H9 (cell line): ENCODE measurements around the gene ING5. TPM values are rescaled to one million over a fixed set of nuclear protein-coding genes. Genes with fewer than 3 reads are reported as not detected.

Experiments
- DNase-seq: peaks from one replicate; pipeline ENCODE4 v3.0.0-alpha.2; 2017
- H2AFZ ChIP-seq: one replicate; pipeline ENCODE4 v1.6.1; 2013; ENCODE audit warnings: mild to moderate bottlenecking, low read length, control low read depth, moderate library complexity
- H2AK5ac ChIP-seq: 2 replicates; pipeline ENCODE4 v1.6.1; 2013; ENCODE audit warnings: low read length, control low read depth, mixed read lengths; ENCODE audit not compliant: insufficient read length
- H2BK120ac ChIP-seq: one replicate; pipeline ENCODE4 v1.6.1; 2013; ENCODE audit warnings: low read depth, mild to moderate bottlenecking, low read length, control low read depth, inconsistent platforms; ENCODE audit not compliant: poor library complexity, severe bottlenecking
- H2BK12ac ChIP-seq: 2 replicates; pipeline ENCODE4 v1.6.1; 2013; ENCODE audit warnings: low read length, control low read depth, mixed read lengths, low read depth; ENCODE audit not compliant: insufficient read length
- H2BK15ac ChIP-seq: 2 replicates; pipeline ENCODE4 v1.6.1; 2013; ENCODE audit warnings: low read depth, low read length, control low read depth
- H2BK20ac ChIP-seq: one replicate; pipeline ENCODE4 v1.6.1; 2013; ENCODE audit warnings: low read depth, mild to moderate bottlenecking, low read length, control low read depth, inconsistent platforms; ENCODE audit not compliant: poor library complexity, severe bottlenecking
- H2BK5ac ChIP-seq: 2 replicates; pipeline ENCODE4 v1.6.1; 2013; ENCODE audit warnings: low read length, control low read depth, mixed read lengths; ENCODE audit not compliant: insufficient read length
- H3K14ac ChIP-seq: 2 replicates; pipeline ENCODE4 v1.6.1; 2013; ENCODE audit warnings: low read length, control low read depth; ENCODE audit not compliant: insufficient read depth
- H3K18ac ChIP-seq: 2 replicates; pipeline ENCODE4 v1.6.1; 2013; ENCODE audit warnings: low read depth, mild to moderate bottlenecking, mixed read lengths, low read length, control low read depth; ENCODE audit not compliant: insufficient read length
- H3K23ac ChIP-seq: 2 replicates; pipeline ENCODE4 v1.6.1; 2013; ENCODE audit warnings: low read length, control low read depth, mixed read lengths, low read depth; ENCODE audit not compliant: insufficient read length
- H3K23me2 ChIP-seq: 2 replicates; pipeline ENCODE4 v1.6.1; 2013; ENCODE audit warnings: low read depth, mild to moderate bottlenecking, mixed read lengths, low read length, control low read depth; ENCODE audit not compliant: insufficient read length, poor library complexity, severe bottlenecking
- H3K27ac ChIP-seq: 2 replicates; pipeline ENCODE4 v1.5.1; 2013; ENCODE audit warnings: low read length, control low read depth, mixed read lengths, low read depth; ENCODE audit not compliant: insufficient read length
- H3K27me3 ChIP-seq: 2 replicates; pipeline ENCODE4 v1.6.1; 2013; ENCODE audit warnings: low read length, control low read depth, inconsistent platforms; ENCODE audit not compliant: insufficient read depth
- H3K4ac ChIP-seq: 2 replicates; pipeline ENCODE4 v1.6.1; 2013; ENCODE audit warnings: low read depth, mild to moderate bottlenecking, control low read depth, inconsistent platforms, low read length, moderate library complexity
- H3K4me1 ChIP-seq: 2 replicates; pipeline ENCODE4 v1.6.1; 2013; ENCODE audit warnings: low read length, control low read depth, inconsistent platforms; ENCODE audit not compliant: insufficient read depth
- H3K4me2 ChIP-seq: 2 replicates; pipeline ENCODE4 v1.6.1; 2013; ENCODE audit warnings: low read length, control low read depth, mixed read lengths; ENCODE audit not compliant: insufficient read length, insufficient read depth
- H3K56ac ChIP-seq: 2 replicates; pipeline ENCODE4 v1.6.1; 2013; ENCODE audit warnings: low read depth, mild to moderate bottlenecking, mixed read lengths, low read length, control low read depth; ENCODE audit not compliant: insufficient read length
- H3K79me1 ChIP-seq: 2 replicates; pipeline ENCODE4 v1.6.1; 2013; ENCODE audit warnings: low read depth, mild to moderate bottlenecking, moderate library complexity, low read length, control low read depth, inconsistent platforms; ENCODE audit not compliant: insufficient read depth, poor library complexity, severe bottlenecking
- H3K79me2 ChIP-seq: 2 replicates; pipeline ENCODE4 v1.6.1; 2013; ENCODE audit warnings: low read length, control low read depth, inconsistent platforms; ENCODE audit not compliant: insufficient read depth
- H3K9ac ChIP-seq: 2 replicates; pipeline ENCODE4 v1.6.1; 2013; ENCODE audit warnings: low read length, control low read depth, mixed read lengths; ENCODE audit not compliant: insufficient read length; ENCODE audit errors: extremely low read depth
- H3K9me3 ChIP-seq: one replicate; pipeline ENCODE4 v1.6.1; 2013; ENCODE audit warnings: low read depth, low read length, inconsistent platforms; ENCODE audit not compliant: control insufficient read depth
- H3T11ph ChIP-seq: one replicate; pipeline ENCODE4 v1.6.1; 2013; ENCODE audit warnings: mild to moderate bottlenecking, low read length, control low read depth, inconsistent platforms
- H4K20me1 ChIP-seq: one replicate; pipeline ENCODE4 v1.6.1; 2013; ENCODE audit not compliant: control insufficient read depth, insufficient read length, insufficient read depth
- H4K5ac ChIP-seq: 2 replicates; pipeline ENCODE4 v1.6.1; 2013; ENCODE audit warnings: low read depth, mild to moderate bottlenecking, mixed read lengths, low read length, control low read depth; ENCODE audit not compliant: insufficient read length
- H4K8ac ChIP-seq: replicated peaks from 2 replicates; pipeline ENCODE4 v1.6.1; 2013; ENCODE audit warnings: low read length, control low read depth, mixed read lengths, low read depth; ENCODE audit not compliant: insufficient read length
- H4K91ac ChIP-seq: 2 replicates; pipeline ENCODE4 v1.6.1; 2013; ENCODE audit warnings: low read depth, mild to moderate bottlenecking, moderate library complexity, mixed read lengths, low read length, control low read depth; ENCODE audit not compliant: insufficient read length
- H3K27ac Mint-ChIP-seq, 3 experiments: 2 replicates in 2 of 3; 3 replicates in 1 of 3; pipeline ENCODE4 v1.8.0; 2020 to 2021; ENCODE audit warnings: mixed read lengths in 3 of 3, mild to moderate bottlenecking in 1 of 3, moderate library complexity in 1 of 3
- H3K27me3 Mint-ChIP-seq: 2 replicates; pipeline ENCODE4 v1.8.0; 2021; ENCODE audit warnings: low read depth, mild to moderate bottlenecking, moderate library complexity, mixed read lengths
- H3K36me3 Mint-ChIP-seq, 3 experiments: 2 replicates in 2 of 3; 3 replicates in 1 of 3; pipeline ENCODE4 v1.8.0; 2020 to 2021; ENCODE audit warnings: low read depth in 3 of 3, mixed read lengths in 3 of 3; ENCODE audit not compliant: insufficient read depth in 1 of 3
- H3K4me1 Mint-ChIP-seq, 2 experiments: 2 replicates each; pipeline ENCODE4 v1.8.0; 2020; ENCODE audit warnings: mixed read lengths in 2 of 2
- H3K4me3 Mint-ChIP-seq, 2 experiments: 2 replicates in 1 of 2; 3 replicates in 1 of 2; pipeline ENCODE4 v1.8.0; 2020 to 2021; ENCODE audit warnings: mild to moderate bottlenecking in 2 of 2, mixed read lengths in 2 of 2, moderate library complexity in 1 of 2
- H3K9me3 Mint-ChIP-seq, 2 experiments: 2 replicates in 1 of 2; 3 replicates in 1 of 2; pipeline ENCODE4 v1.8.0; 2020; ENCODE audit warnings: mild to moderate bottlenecking in 2 of 2, mixed read lengths in 2 of 2, moderate library complexity in 1 of 2
- WGBS: extraction: QIAGEN DNeasy Blood & Tissue Kit; methylation state at CpG from one replicate; pipeline ENCODE4 v1.1.7; 2013; ENCODE audit warnings: missing lambda C conversion rate, low lambda C conversion rate, mixed read lengths; ENCODE audit not compliant: insufficient read length; ENCODE audit errors: extremely low coverage; 5-methylcytosine and 5-hydroxymethylcytosine counted together
- total RNA-seq: library from RNA; stranded (reverse); gene quantifications from 2 replicates; pipeline ENCODE4 v1.2.1, GENCODE V29; 2021
- TF ChIP-seq, protein P1 (sequence below): fragments of 200-600 bp; sonication (generic); conservative IDR thresholded peaks from 3 replicates; pipeline ENCODE4 v1.8.0; 2021; ENCODE audit warnings: antibody characterized with exemption, mild to moderate bottlenecking

ING5 gene
- total RNA-seq, 1 experiment from 2014 or later = 66.0 TPM

DNA sequence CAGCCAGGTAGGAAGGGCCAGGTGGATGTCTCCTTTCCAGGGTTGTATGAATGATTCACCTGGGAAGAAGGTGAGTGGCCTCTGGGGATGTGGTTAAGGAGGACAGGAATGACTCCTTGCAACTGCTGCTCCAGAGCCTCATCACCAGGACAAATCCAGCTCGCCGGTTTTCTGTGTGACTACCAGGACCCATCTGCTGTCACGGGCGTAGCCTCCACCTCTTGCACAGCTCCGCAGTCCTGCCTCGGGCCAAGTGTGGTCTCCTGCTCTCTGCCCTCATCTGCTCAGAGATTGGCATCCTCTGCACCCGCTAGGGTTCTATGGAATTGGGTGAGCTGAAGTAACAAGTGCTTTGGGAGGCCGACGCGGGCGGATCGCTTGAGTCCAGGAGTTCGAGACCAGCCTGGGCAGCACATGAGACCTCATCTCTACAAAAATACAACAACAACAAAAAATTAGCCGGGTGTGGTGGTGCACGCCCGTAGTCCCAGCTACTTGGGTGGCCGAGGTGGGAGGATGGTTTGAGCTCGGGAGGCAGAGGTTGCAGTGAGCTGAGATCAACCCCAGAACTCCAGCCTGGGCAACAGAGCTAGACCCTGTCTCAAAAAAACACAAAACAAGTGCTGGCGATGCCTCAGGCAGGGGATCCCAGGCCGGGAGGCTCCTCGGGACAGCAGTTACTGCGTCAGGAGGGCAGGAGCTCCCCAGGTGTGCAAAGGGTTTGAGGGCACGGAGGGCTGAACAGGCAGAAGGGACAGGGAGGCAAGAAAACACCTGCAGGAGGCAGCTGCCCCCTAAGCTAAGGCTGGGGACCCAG is 31.8 kb downstream of the ING5 start:
- 0 out of 4 replicates have a peak, but pooled peaks cover 2 to 5% of the 10 kb centered on the region in 2 experiments for H3K4me1 Mint-ChIP-seq
- H3K27me3 ChIP-seq = no peaks in the 10 kb centered on the region
- peaks cover 12% of the 10 kb centered on the region for H3K23me2 ChIP-seq
- H3K56ac ChIP-seq = no peak overlapping the region
- no peaks in the 10 kb centered on the region for H3K79me1 ChIP-seq
- H2BK12ac ChIP-seq = no peak overlapping the region
- no peak overlapping the region for H2BK15ac ChIP-seq
- H4K5ac ChIP-seq = no peak overlapping the region
- H3K4me1 ChIP-seq = no peaks in the 10 kb centered on the region
- TF ChIP-seq, protein P1, sequence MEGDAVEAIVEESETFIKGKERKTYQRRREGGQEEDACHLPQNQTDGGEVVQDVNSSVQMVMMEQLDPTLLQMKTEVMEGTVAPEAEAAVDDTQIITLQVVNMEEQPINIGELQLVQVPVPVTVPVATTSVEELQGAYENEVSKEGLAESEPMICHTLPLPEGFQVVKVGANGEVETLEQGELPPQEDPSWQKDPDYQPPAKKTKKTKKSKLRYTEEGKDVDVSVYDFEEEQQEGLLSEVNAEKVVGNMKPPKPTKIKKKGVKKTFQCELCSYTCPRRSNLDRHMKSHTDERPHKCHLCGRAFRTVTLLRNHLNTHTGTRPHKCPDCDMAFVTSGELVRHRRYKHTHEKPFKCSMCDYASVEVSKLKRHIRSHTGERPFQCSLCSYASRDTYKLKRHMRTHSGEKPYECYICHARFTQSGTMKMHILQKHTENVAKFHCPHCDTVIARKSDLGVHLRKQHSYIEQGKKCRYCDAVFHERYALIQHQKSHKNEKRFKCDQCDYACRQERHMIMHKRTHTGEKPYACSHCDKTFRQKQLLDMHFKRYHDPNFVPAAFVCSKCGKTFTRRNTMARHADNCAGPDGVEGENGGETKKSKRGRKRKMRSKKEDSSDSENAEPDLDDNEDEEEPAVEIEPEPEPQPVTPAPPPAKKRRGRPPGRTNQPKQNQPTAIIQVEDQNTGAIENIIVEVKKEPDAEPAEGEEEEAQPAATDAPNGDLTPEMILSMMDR = no peak
- H3K14ac ChIP-seq = no peak overlapping the region; the same call in 1 of the 2 replicates
- H4K91ac ChIP-seq = no peak overlapping the region
- H3K9ac ChIP-seq = no peak overlapping the region
- WGBS = no CpG with 5 or more reads among the region's 23 CpGs
- DNase-seq = no peak
- peaks cover 23% of the 10 kb centered on the region for H3K27me3 Mint-ChIP-seq
- no peak overlapping the region for H4K8ac ChIP-seq
- H3K27ac Mint-ChIP-seq = no peak overlapping the region
- no peak overlapping the region for H3K27ac ChIP-seq
- peak overlapping the region; percentile 41 for H3K4me2 ChIP-seq
- H3K9me3 ChIP-seq = no peaks in the 10 kb centered on the region
- no peak overlapping the region for H2AK5ac ChIP-seq
- no peak overlapping the region for H2BK20ac ChIP-seq
- H3K9me3 Mint-ChIP-seq = no peaks in the 10 kb centered on the region
- H3K79me2 ChIP-seq = no peaks in the 10 kb centered on the region
- H2AFZ ChIP-seq = no peak overlapping the region
- no peak overlapping the region for H3K23ac ChIP-seq
- H3K18ac ChIP-seq = no peak overlapping the region
- peak overlapping the region; percentile 47 to 76 for H3K4me3 Mint-ChIP-seq
- H3K36me3 Mint-ChIP-seq = peaks cover 0 to 6% (median 4%) of the 10 kb centered on the region in 3 experiments; a peak in 2 of 7 replicates
- peaks cover 7% of the 10 kb centered on the region for H4K20me1 ChIP-seq
- no peak overlapping the region for H3K4ac ChIP-seq
- no peak overlapping the region for H3T11ph ChIP-seq
- no peak overlapping the region for H2BK5ac ChIP-seq
- H2BK120ac ChIP-seq = no peak overlapping the region
